Mesenchymal stem cell (in vitro differentiated cells and primary cell): ENCODE data around the gene ITGB1.

Experiments
- DNase-seq: peaks from one replicate; pipeline ENCODE4 v3.0.0-alpha.2; 2013
- H2AFZ ChIP-seq: one replicate; pipeline ENCODE4 v1.6.1; 2013; ENCODE audit warnings: low read depth, mild to moderate bottlenecking, control low read depth, inconsistent platforms, low read length, moderate library complexity
- H2AK5ac ChIP-seq: 2 replicates; pipeline ENCODE4 v1.6.1; 2013; ENCODE audit warnings: low read length, moderate library complexity, mild to moderate bottlenecking, inconsistent platforms; ENCODE audit not compliant: severe bottlenecking
- H2BK120ac ChIP-seq: one replicate; pipeline ENCODE4 v1.6.1; 2013; ENCODE audit warnings: low read depth, mild to moderate bottlenecking, inconsistent platforms, low read length, moderate library complexity
- H2BK12ac ChIP-seq, 2 experiments: one replicate each; pipeline ENCODE4 v1.6.1; 2013; ENCODE audit warnings: inconsistent platforms in 2 of 2, low read length in 2 of 2, mild to moderate bottlenecking in 2 of 2, moderate library complexity in 2 of 2, control low read depth in 1 of 2
- H2BK15ac ChIP-seq: one replicate; pipeline ENCODE4 v1.6.1; 2013; ENCODE audit warnings: mild to moderate bottlenecking, low read depth, inconsistent platforms; ENCODE audit not compliant: poor library complexity, severe bottlenecking
- H2BK5ac ChIP-seq: 2 replicates; pipeline ENCODE4 v1.6.1; 2013; ENCODE audit warnings: low read depth, mild to moderate bottlenecking, low read length, control low read depth, inconsistent platforms; ENCODE audit not compliant: poor library complexity, severe bottlenecking
- H3K14ac ChIP-seq, 2 experiments: one replicate each; pipeline ENCODE4 v1.6.1; 2013; ENCODE audit warnings: inconsistent platforms in 2 of 2, low read length in 2 of 2, control low read depth in 1 of 2, mild to moderate bottlenecking in 1 of 2, moderate library complexity in 1 of 2
- H3K18ac ChIP-seq, 2 experiments: one replicate each; pipeline ENCODE4 v1.6.1; 2013; ENCODE audit warnings: inconsistent platforms in 2 of 2, low read length in 2 of 2, control low read depth in 1 of 2, low read depth in 1 of 2, mild to moderate bottlenecking in 1 of 2
- H3K23ac ChIP-seq, 2 experiments: one replicate each; pipeline ENCODE4 v1.6.1; 2013; ENCODE audit warnings: inconsistent platforms in 2 of 2, low read length in 2 of 2, mild to moderate bottlenecking in 2 of 2, moderate library complexity in 2 of 2, control low read depth in 1 of 2
- H3K27ac ChIP-seq: 2 replicates; pipeline ENCODE4 v1.5.1; 2013; ENCODE audit warnings: mild to moderate bottlenecking, moderate library complexity, low read length, control low read depth, inconsistent platforms; ENCODE audit not compliant: poor library complexity, severe bottlenecking
- H3K27me3 ChIP-seq, 2 experiments: 2 replicates each; pipeline versions ENCODE4 v1.6.1 to v1.7.0; 2013; ENCODE audit warnings: low read length in 2 of 2, mild to moderate bottlenecking in 2 of 2, moderate library complexity in 2 of 2, control low read depth in 1 of 2, inconsistent platforms in 1 of 2; ENCODE audit not compliant: control insufficient read depth in 1 of 2, insufficient read depth in 1 of 2
- H3K36me3 ChIP-seq, 2 experiments: 2 replicates each; pipeline versions ENCODE4 v1.6.1 to v1.7.0; 2013; ENCODE audit warnings: low read length in 2 of 2, control low read depth in 1 of 2, inconsistent platforms in 1 of 2, low read depth in 1 of 2, mild to moderate bottlenecking in 1 of 2; ENCODE audit not compliant: insufficient read depth in 2 of 2, control insufficient read depth in 1 of 2
- H3K4ac ChIP-seq, 2 experiments: one replicate each; pipeline ENCODE4 v1.6.1; 2013; ENCODE audit warnings: inconsistent platforms in 2 of 2, low read length in 2 of 2, mild to moderate bottlenecking in 2 of 2, moderate library complexity in 2 of 2, control low read depth in 1 of 2, low read depth in 1 of 2
- H3K4me1 ChIP-seq: 2 replicates; pipeline ENCODE4 v1.6.1; 2013; ENCODE audit warnings: low read depth, low read length, control low read depth; ENCODE audit not compliant: control insufficient read depth, insufficient read depth
- H3K4me2 ChIP-seq: 2 replicates; pipeline ENCODE4 v1.6.1; 2013; ENCODE audit warnings: low read length, mild to moderate bottlenecking, inconsistent platforms; ENCODE audit not compliant: poor library complexity, severe bottlenecking
- H3K4me3 ChIP-seq, 2 experiments: 2 replicates each; pipeline versions ENCODE4 v1.5.1 to v1.7.0; 2013; ENCODE audit warnings: low read length in 2 of 2, mild to moderate bottlenecking in 2 of 2, control low read depth in 1 of 2, low read depth in 1 of 2; ENCODE audit not compliant: insufficient read depth in 1 of 2
- H3K79me1 ChIP-seq: replicated peaks from 2 replicates; pipeline ENCODE4 v1.6.1; 2013; ENCODE audit warnings: mild to moderate bottlenecking, control low read depth, low read length, inconsistent platforms; ENCODE audit not compliant: poor library complexity, severe bottlenecking
- H3K9ac ChIP-seq: 2 replicates; pipeline ENCODE4 v1.7.0; 2013; ENCODE audit warnings: mild to moderate bottlenecking, low read length, moderate library complexity
- H3K9me3 ChIP-seq: 2 replicates; pipeline ENCODE4 v1.7.0; 2013; ENCODE audit warnings: mild to moderate bottlenecking, low read length; ENCODE audit not compliant: control insufficient read depth
- H4K8ac ChIP-seq: one replicate; pipeline ENCODE4 v1.6.1; 2013; ENCODE audit warnings: inconsistent platforms, mild to moderate bottlenecking, low read length, moderate library complexity
- H4K91ac ChIP-seq: one replicate; pipeline ENCODE4 v1.6.1; 2013; ENCODE audit warnings: mild to moderate bottlenecking, low read length, inconsistent platforms
- WGBS: methylation state at CpG from one replicate; pipeline ENCODE4 v1.1.7; 2013; ENCODE audit warnings: mixed read lengths; 5-methylcytosine and 5-hydroxymethylcytosine counted together

The ITGB1 gene

GRCh38 chr10:32953277-32953927 is 4.6 kb downstream of the ITGB1 start:
- H3K23ac ChIP-seq = peak overlapping the region in 1 of 2 experiments; percentile 42
- H3K9ac ChIP-seq = peak overlapping the region; percentile 99
- H3K4ac ChIP-seq = no peak overlapping the region
- H3K36me3 ChIP-seq = peaks cover 3 to 16% of the 10 kb centered on the region in 2 experiments
- H3K4me3 ChIP-seq = peak overlapping the region in 1 of 2 experiments; percentile 90
- H3K4me1 ChIP-seq = no peaks in the 10 kb centered on the region
- no peak overlapping the region for H2BK12ac ChIP-seq
- H2BK15ac ChIP-seq = no peak overlapping the region
- H4K8ac ChIP-seq = no peak overlapping the region
- 46% methylated on average over 6 of the region's 6 CpGs for WGBS
- H2BK5ac ChIP-seq = no peak overlapping the region
- DNase-seq = no peak
- H2AK5ac ChIP-seq = peak overlapping the region; percentile 15
- H3K14ac ChIP-seq = no peak overlapping the region
- H3K18ac ChIP-seq = no peak overlapping the region
- H4K91ac ChIP-seq = no peak overlapping the region
- no peaks in the 10 kb centered on the region for H3K27me3 ChIP-seq
- peak overlapping the region; percentile 69 for H3K27ac ChIP-seq
- H3K4me2 ChIP-seq = peak overlapping the region; percentile 46
- no peaks in the 10 kb centered on the region for H3K9me3 ChIP-seq
- no peak overlapping the region for H2AFZ ChIP-seq
- no peak overlapping the region for H2BK120ac ChIP-seq
- H3K79me1 ChIP-seq = no peaks in the 10 kb centered on the region

- no peaks in the 10 kb centered on the region for H3K9me3 ChIP-seq
- peaks cover 3 to 18% of the 10 kb centered on the region in 2 experiments for H3K36me3 ChIP-seq
- no peaks in the 10 kb centered on the region for H3K27me3 ChIP-seq
- no peak overlapping the region for H2BK15ac ChIP-seq
- no peak overlapping the region for H2BK12ac ChIP-seq
- H2AK5ac ChIP-seq = no peak overlapping the region
- H3K4ac ChIP-seq = no peak overlapping the region
- no peak overlapping the region for H3K4me2 ChIP-seq
- WGBS = 90% methylated on average over 3 of the region's 4 CpGs
- no peak overlapping the region for H4K8ac ChIP-seq
- H2AFZ ChIP-seq = no peak overlapping the region
- no peaks in the 10 kb centered on the region for H3K4me1 ChIP-seq
- no peak overlapping the region for H2BK120ac ChIP-seq
- H3K23ac ChIP-seq = no peak overlapping the region
- H3K14ac ChIP-seq = no peak overlapping the region
- H3K18ac ChIP-seq = no peak overlapping the region
- peak overlapping the region; percentile 99 for H3K9ac ChIP-seq
- no peak overlapping the region for H4K91ac ChIP-seq
- no peak for DNase-seq
- no peak overlapping the region for H3K27ac ChIP-seq
- no peaks in the 10 kb centered on the region for H3K79me1 ChIP-seq
- no peak overlapping the region for H2BK5ac ChIP-seq
- H3K4me3 ChIP-seq = peak overlapping the region in 1 of 2 experiments; percentile 90
Measured at GRCh38 chr10:32952541-32953276, 5.3 kb downstream of the ITGB1 start.

- no peak overlapping the region for H2AK5ac ChIP-seq
- H3K4me2 ChIP-seq = no peak overlapping the region
- H3K27me3 ChIP-seq = no peaks in the 10 kb centered on the region
- H3K18ac ChIP-seq = no peak overlapping the region
- H2BK120ac ChIP-seq = no peak overlapping the region
- H3K27ac ChIP-seq = no peak overlapping the region
- no peak overlapping the region for H3K23ac ChIP-seq
- peaks cover 0 to 18% of the 10 kb centered on the region in 2 experiments for H3K36me3 ChIP-seq
- no peak overlapping the region for H4K91ac ChIP-seq
- no peak overlapping the region for H2BK12ac ChIP-seq
- no peak overlapping the region for H3K14ac ChIP-seq
- no peak overlapping the region for H4K8ac ChIP-seq
- no peaks in the 10 kb centered on the region for H3K4me1 ChIP-seq
- DNase-seq = no peak
- H3K9ac ChIP-seq = peak overlapping the region; percentile 21
- H2BK5ac ChIP-seq = no peak overlapping the region
- peak overlapping the region in 1 of 2 experiments; percentile 90 for H3K4me3 ChIP-seq
- no peak overlapping the region for H2BK15ac ChIP-seq
- no peaks in the 10 kb centered on the region for H3K9me3 ChIP-seq
- no peak overlapping the region for H2AFZ ChIP-seq
- no peak overlapping the region for H3K4ac ChIP-seq
- no peaks in the 10 kb centered on the region for H3K79me1 ChIP-seq
Measured at GRCh38 chr10:32952094-32952493, 5.9 kb downstream of the ITGB1 start.

- H4K91ac ChIP-seq = no peak overlapping the region
Measured at GRCh38 chr10:32951111-32951510, 6.9 kb downstream of the ITGB1 start.

More at GRCh38 chr10:32951111-32951510, 6.9 kb downstream of the ITGB1 start:
- Histone ChIP-seq H2BK5ac (no peak overlapping the region), H3K4me3 (no peak overlapping the region), H3K23ac (no peak overlapping the region), H2BK15ac (no peak overlapping the region), H2BK120ac (no peak overlapping the region), H3K79me1 (no peaks in the 10 kb centered on the region), H3K9me3 (no peaks in the 10 kb centered on the region), H4K8ac (no peak overlapping the region), H3K4ac (no peak overlapping the region), H2AFZ (no peak overlapping the region), H2AK5ac (no peak overlapping the region), H3K27ac (peak overlapping the region; percentile 54), H3K14ac (no peak overlapping the region), H3K4me2 (peak overlapping the region; percentile 71), H3K9ac (peak overlapping the region; percentile 23), H2BK12ac (no peak overlapping the region), H3K36me3 (peaks cover 0 to 18% of the 10 kb centered on the region in 2 experiments), H3K27me3 (no peaks in the 10 kb centered on the region), H3K4me1 (no peaks in the 10 kb centered on the region), H3K18ac (no peak overlapping the region)
- DNase-seq = peak; percentile 60
- WGBS = 0% methylated on average over 1 of the region's 3 CpGs
